Thoracic aorta (tissue), 2 donors: ENCODE measurements around the gene EXD3. TPM values are rescaled to one million over a fixed set of nuclear protein-coding genes. Genes with fewer than 3 reads are reported as not detected.
"Not testable (repeated sequence)": the region's sequence is repeated elsewhere in the genome, so short reads cannot be mapped to it uniquely, and the experiment has no call there.

ENCODE experiments used
- ATAC-seq: fragments of 150-250 bp; one replicate; pipeline ENCODE4 v1.8.0; 2017; ENCODE audit warnings: low read depth; ENCODE audit not compliant: insufficient number of reproducible peaks, low FRiP score
- DNase-seq: peaks from one replicate; pipeline ENCODE4 v3.0.0-alpha.2; 2020; ENCODE audit warnings: low spot score
- H3K27ac ChIP-seq, 2 donors: fragments of 200-600 bp; sonication (generic); 1 replicate in 1 of 2; 2 replicates in 1 of 2; pipeline ENCODE4 v1.5.1; 2016; ENCODE audit warnings: mild to moderate bottlenecking in 2 of 2, moderate library complexity in 2 of 2
- H3K27me3 ChIP-seq: fragments of 200-600 bp; sonication (generic); replicated peaks from 2 replicates; pipeline ENCODE4 v1.6.0; 2016; ENCODE audit warnings: mild to moderate bottlenecking; ENCODE audit not compliant: insufficient read depth
- H3K36me3 ChIP-seq: fragments of 200-600 bp; sonication (generic); one replicate; pipeline ENCODE4 v1.5.1; 2016
- H3K4me1 ChIP-seq, 2 donors: fragments of 200-600 bp; sonication (generic); 1 replicate in 1 of 2; 2 replicates in 1 of 2; pipeline versions ENCODE4 v1.5.1 to v1.6.0; 2016; ENCODE audit warnings: low read depth in 2 of 2, mild to moderate bottlenecking in 1 of 2; ENCODE audit not compliant: control insufficient read depth in 1 of 2
- H3K4me3 ChIP-seq: fragments of 200-600 bp; sonication (generic); 2 replicates; pipeline ENCODE4 v1.5.1; 2016; ENCODE audit warnings: mild to moderate bottlenecking
- H3K9me3 ChIP-seq: fragments of 200-600 bp; sonication (generic); 2 replicates; pipeline ENCODE4 v1.5.1; 2016
- total RNA-seq, 2 donors: library from RNA; depleted of rRNA; stranded (reverse); fragments of >200 nt; gene quantifications; one replicate each; pipeline versions ENCODE4 v1.1.0 to v1.2.3, GENCODE V29; 2016
- TF ChIP-seq, protein P1 (sequence below): fragments of 200-600 bp; sonication (generic); IDR thresholded peaks from one replicate; pipeline ENCODE4 v1.5.1; 2019; ENCODE audit warnings: antibody characterized with exemption

Gene EXD3
- total RNA-seq, 2 donors from 2014 or later, result 22.7 to 29.4 TPM

DNA sequence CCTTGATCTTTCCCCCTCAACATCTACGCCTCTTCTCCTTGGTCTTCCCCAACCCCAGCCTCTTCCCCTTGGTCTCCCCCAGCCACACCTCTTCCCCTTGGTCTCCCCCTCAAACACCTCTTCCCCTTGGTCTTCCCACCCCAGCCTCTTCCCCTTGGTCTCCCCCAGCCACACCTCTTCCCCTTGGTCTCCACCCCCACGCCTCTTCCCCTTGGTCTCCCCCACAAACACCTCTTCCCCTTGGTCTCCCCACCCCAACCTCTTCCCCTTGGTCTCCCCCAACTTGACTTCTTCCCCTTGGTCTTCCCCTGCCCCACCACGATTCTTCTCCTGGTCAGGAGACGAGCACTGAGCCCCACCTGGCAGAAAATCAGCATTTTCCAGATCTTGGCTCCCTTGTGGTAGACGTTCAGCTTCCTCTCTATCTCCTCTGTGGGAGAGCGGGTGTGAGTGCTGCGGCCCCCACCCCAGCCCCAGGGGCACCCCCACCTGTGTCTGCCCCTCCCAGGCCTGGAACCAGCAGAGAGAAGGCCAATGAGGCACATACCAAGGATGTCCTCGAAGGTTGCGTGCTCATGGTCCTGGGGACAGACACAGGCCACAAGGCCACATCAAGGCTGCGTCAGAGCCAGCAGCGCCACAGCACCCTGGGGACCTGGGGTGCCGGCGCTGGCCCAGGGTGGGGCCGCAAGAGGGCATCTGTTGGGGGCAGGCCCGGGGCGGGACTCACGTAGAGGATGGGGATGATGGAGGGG lies 29.2 kb upstream of the EXD3 start:
- TF ChIP-seq, protein P1, sequence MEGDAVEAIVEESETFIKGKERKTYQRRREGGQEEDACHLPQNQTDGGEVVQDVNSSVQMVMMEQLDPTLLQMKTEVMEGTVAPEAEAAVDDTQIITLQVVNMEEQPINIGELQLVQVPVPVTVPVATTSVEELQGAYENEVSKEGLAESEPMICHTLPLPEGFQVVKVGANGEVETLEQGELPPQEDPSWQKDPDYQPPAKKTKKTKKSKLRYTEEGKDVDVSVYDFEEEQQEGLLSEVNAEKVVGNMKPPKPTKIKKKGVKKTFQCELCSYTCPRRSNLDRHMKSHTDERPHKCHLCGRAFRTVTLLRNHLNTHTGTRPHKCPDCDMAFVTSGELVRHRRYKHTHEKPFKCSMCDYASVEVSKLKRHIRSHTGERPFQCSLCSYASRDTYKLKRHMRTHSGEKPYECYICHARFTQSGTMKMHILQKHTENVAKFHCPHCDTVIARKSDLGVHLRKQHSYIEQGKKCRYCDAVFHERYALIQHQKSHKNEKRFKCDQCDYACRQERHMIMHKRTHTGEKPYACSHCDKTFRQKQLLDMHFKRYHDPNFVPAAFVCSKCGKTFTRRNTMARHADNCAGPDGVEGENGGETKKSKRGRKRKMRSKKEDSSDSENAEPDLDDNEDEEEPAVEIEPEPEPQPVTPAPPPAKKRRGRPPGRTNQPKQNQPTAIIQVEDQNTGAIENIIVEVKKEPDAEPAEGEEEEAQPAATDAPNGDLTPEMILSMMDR, result no peak
- Histone ChIP-seq H3K27me3 (no peaks in the 10 kb centered on the region), H3K4me3 (no peak overlapping the region), H3K4me1 (peaks cover 22 to 43% of the 10 kb centered on the region in 2 donors), H3K9me3 (no peaks in the 10 kb centered on the region), H3K36me3 (peaks cover 19% of the 10 kb centered on the region), H3K27ac (no peak overlapping the region)
- DNase-seq (no peak), ATAC-seq (no peak)

- peaks cover 22 to 36% of the 10 kb centered on the region in 2 donors for H3K4me1 ChIP-seq
Observed at GRCh38 chr9:137451264-137452005, 28.5 kb upstream of the EXD3 start.

DNA sequence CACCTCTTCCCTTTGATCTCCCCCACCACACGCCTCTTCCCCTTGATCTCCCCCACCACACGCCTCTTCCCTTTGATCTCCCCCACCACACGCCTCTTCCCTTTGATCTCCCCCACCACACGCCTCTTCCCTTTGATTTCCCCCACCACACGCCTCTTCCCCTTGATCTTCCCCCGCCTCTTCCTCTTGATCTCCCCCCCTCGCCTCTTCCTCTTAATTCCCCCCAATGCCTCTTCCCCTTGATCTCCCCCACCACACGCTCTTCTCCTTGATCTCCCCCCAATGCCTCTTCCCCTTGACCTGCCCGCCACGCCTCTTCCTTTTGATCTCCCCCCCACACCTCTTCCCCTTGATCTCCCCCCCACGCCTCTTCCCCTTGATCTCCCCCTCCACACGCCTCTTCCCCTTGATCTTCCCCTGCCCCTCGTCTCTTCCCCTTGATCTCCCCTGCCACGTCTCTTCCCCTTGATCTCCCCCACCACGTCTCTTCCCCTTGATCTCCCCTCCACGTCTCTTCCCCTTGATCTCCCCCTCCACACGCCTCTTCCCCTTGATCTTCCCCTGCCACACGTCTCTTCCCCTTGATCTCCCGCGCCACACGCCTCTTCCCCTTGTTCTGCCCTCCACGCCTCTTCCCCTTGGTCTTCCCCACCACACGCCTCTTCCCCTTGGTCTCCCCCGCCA lies 27.7 kb upstream of the EXD3 start:
- H3K27ac ChIP-seq, H3K9me3 ChIP-seq, H3K4me3 ChIP-seq, ATAC-seq, H3K27me3 ChIP-seq, DNase-seq: not testable (repeated sequence)
- peaks cover 19% of the 10 kb centered on the region for H3K36me3 ChIP-seq
- H3K4me1 ChIP-seq, result peaks cover 14 to 28% of the 10 kb centered on the region in 2 donors

More at GRCh38 chr9:137451264-137452005, 28.5 kb upstream of the EXD3 start:
- not testable (repeated sequence) for H3K4me3 ChIP-seq, ATAC-seq, H3K9me3 ChIP-seq, H3K27me3 ChIP-seq, DNase-seq, H3K27ac ChIP-seq
- peaks cover 19% of the 10 kb centered on the region for H3K36me3 ChIP-seq

GRCh38 chr9:137449931-137450538 lies 27.1 kb upstream of the EXD3 start:
- Histone ChIP-seq H3K27me3 (no peaks in the 10 kb centered on the region), H3K36me3 (peaks cover 19% of the 10 kb centered on the region)

DNA sequence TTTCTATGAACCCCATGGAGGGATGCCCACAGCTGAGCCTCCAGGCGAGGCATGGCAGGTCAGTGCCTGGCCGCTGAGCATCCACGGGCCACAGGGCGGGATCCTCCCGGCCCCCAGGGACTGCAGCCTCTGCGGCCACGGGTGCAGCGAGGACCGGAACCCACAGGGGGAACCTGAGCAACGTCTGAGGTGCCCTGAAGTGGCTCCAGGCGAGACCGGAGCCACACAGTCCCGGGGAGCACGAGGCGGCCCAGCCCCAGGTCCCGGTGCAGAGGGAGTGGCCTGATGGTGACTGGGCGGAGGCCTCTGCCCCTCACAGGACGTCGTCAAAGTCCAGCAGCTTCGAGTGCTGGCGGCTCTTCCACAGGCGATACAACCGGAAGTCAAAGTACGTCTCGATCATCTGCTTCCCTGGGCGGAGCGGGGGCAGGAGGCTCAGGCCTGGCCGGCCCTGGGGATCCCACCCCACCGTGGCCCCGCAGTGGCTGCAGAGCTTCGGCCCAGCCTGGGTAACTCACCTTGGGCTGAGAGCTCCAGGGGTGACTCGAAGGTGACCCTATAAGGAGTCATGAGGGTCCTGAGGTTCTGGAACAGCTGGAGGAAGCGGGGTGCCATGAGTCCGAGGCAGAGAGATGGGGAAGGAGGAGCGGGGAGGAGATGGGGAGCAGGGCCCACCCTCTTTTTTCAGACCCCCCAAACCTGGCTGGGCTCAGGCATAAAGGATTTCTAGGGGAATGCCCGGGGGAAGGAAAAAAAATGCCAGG lies 26.3 kb upstream of the EXD3 start:
- Histone ChIP-seq H3K4me3 (no peak overlapping the region), H3K4me1 (peaks cover 1 to 14% of the 10 kb centered on the region in 2 donors), H3K36me3 (peaks cover 19% of the 10 kb centered on the region), H3K27ac (no peak overlapping the region), H3K9me3 (no peaks in the 10 kb centered on the region), H3K27me3 (no peaks in the 10 kb centered on the region)
- ATAC-seq, result no peak
- no peak for DNase-seq
- TF ChIP-seq, protein P1, result no peak

More at GRCh38 chr9:137449931-137450538, 27.1 kb upstream of the EXD3 start:
- no peak overlapping the region for H3K27ac ChIP-seq
- H3K4me3 ChIP-seq, result no peak overlapping the region
- no peaks in the 10 kb centered on the region for H3K9me3 ChIP-seq
- TF ChIP-seq, protein P1, result no peak
- ATAC-seq, result no peak
- peaks cover 8 to 22% of the 10 kb centered on the region in 2 donors for H3K4me1 ChIP-seq
- no peak for DNase-seq
